Measurements from ENCODE around the gene STK40. TPM values are rescaled to one million over a fixed set of nuclear protein-coding genes. Genes with fewer than 3 reads are reported as not detected.

Gene STK40
- total and polyA plus RNA-seq, 2 experiments from 2014 or later, result 8.1 to 20.2 TPM

DNA sequence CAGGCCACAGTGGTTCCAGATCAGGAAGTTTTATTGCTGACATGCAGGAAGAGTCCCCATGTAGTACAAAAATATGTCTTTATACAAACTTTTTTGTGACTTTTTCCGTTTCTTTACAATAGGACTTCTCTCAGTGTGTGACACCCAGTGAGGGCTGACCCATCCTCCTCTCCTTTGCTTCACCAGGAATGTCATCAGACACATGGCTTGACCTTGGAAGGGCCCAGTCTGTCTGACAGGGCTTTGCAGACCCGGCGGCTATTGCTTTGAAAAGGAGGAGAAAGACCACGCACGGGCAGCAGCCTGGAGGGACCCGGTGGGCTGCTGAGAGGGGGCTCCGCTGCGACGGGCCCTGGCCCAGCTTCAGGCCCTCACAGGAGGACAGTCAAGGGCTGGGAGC, 46.1 kb downstream of the STK40 start:
- H3K27me3 ChIP-seq (ENCODE audit: insufficient read depth), result no peaks in the 10 kb centered on the region
- 0 out of 2 replicates have a peak, but pooled peaks cover 4% of the 10 kb centered on the region for H3F3A ChIP-seq (replicated peaks; ENCODE audit: low read depth)
- no peaks in the 10 kb centered on the region for H3K9me3 Mint-ChIP-seq

DNA sequence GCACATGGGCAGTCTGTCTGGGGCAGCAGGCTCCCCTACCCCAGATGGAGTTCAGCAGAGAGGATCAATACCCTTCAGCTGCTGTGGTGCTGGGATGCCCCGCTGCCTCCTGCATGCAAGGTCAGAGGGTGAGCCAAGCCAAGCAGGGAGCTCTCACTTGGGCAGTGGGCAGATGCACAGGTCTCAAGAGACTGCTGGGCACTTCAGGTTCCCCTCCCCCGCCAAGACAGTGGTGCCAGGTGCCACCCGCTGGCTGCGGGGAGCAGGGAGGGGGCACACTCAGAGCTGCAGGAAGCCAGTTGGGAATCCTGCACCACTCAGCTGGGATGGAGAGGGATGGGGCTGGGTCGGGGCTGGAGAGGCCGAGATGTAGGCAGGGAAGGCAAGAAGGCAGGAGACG, 46.5 kb downstream of the STK40 start:
- Histone ChIP-seq H3K4me3 (no peak overlapping the region), H3K4me2 (no peak overlapping the region), H3F3A (replicated peaks; ENCODE audit: low read depth) (0 out of 2 replicates have a peak, but pooled peaks cover 4% of the 10 kb centered on the region), H3K27ac (ENCODE audit: low read depth) (no peak overlapping the region), H3K4me1 (ENCODE audit: insufficient read depth) (no peaks in the 10 kb centered on the region), H3K27me3 (ENCODE audit: insufficient read depth) (no peaks in the 10 kb centered on the region), H3K9me2 (ENCODE audit: insufficient read depth) (no peaks in the 10 kb centered on the region), H3K36me3 (ENCODE audit: insufficient read depth) (no peaks in the 10 kb centered on the region), H4K20me1 (replicated peaks; ENCODE audit: insufficient read depth) (no peaks in the 10 kb centered on the region), H2AFZ (no peak overlapping the region), H3K79me2 (replicated peaks; ENCODE audit: insufficient read depth) (no peaks in the 10 kb centered on the region)
- Mint-ChIP-seq H3K4me3 (no peak overlapping the region), H3K36me3 (ENCODE audit: low read depth) (peaks cover 8% of the 10 kb centered on the region; the same call in 1 of the 3 replicates), H3K4me1 (peaks cover 3% of the 10 kb centered on the region; the same call in 1 of the 3 replicates), H3K27me3 (ENCODE audit: insufficient read depth, low read depth, poor library complexity) (peaks cover 10% of the 10 kb centered on the region), H3K27ac (no peak overlapping the region), H3K9me3 (no peaks in the 10 kb centered on the region)
- ATAC-seq (no peak), DNase-seq (ENCODE audit: low spot score) (no peak)
- no peak for TF ChIP-seq ZNF331 (CRISPR knock-in tag; IDR thresholded peaks at IDR 0.05; ENCODE audit: low read depth)
- TF ChIP-seq EZH2phosphoT487 (IDR thresholded peaks at IDR 0.05; ENCODE audit: unreplicated experiment), result no peak
- TF ChIP-seq EZH2 (IDR thresholded peaks at IDR 0.05; ENCODE audit: low read depth, unreplicated experiment), result no peak
- no peak for TF ChIP-seq JUNB (IDR thresholded peaks at IDR 0.05; ENCODE audit: unreplicated experiment)
- no peak for TF ChIP-seq REST (IDR thresholded peaks at IDR 0.05; ENCODE audit: unreplicated experiment)
- TF ChIP-seq ETS1 (IDR thresholded peaks at IDR 0.05), result no peak
- TF ChIP-seq ZNF114 (CRISPR knock-in tag; IDR thresholded peaks at IDR 0.05), result no peak
- TF ChIP-seq NANOG (IDR thresholded peaks at IDR 0.05; ENCODE audit: borderline replicate concordance), result no peak
- TF ChIP-seq POLR2AphosphoS5 (IDR thresholded peaks at IDR 0.05; ENCODE audit: low read depth), result no peak
- TF ChIP-seq, protein P1, sequence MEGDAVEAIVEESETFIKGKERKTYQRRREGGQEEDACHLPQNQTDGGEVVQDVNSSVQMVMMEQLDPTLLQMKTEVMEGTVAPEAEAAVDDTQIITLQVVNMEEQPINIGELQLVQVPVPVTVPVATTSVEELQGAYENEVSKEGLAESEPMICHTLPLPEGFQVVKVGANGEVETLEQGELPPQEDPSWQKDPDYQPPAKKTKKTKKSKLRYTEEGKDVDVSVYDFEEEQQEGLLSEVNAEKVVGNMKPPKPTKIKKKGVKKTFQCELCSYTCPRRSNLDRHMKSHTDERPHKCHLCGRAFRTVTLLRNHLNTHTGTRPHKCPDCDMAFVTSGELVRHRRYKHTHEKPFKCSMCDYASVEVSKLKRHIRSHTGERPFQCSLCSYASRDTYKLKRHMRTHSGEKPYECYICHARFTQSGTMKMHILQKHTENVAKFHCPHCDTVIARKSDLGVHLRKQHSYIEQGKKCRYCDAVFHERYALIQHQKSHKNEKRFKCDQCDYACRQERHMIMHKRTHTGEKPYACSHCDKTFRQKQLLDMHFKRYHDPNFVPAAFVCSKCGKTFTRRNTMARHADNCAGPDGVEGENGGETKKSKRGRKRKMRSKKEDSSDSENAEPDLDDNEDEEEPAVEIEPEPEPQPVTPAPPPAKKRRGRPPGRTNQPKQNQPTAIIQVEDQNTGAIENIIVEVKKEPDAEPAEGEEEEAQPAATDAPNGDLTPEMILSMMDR (conservative IDR thresholded peaks at IDR 0.05; ENCODE audit: low read depth in 2 of 2), result no peak

More for the DNA sequence above, 46.1 kb downstream of the STK40 start:
- H2AFZ ChIP-seq, result no peak overlapping the region
- H3K9me2 ChIP-seq (ENCODE audit: insufficient read depth), result no peaks in the 10 kb centered on the region
- no peak overlapping the region for H3K4me3 ChIP-seq
- no peaks in the 10 kb centered on the region for H3K79me2 ChIP-seq (replicated peaks; ENCODE audit: insufficient read depth)
- H3K36me3 ChIP-seq (ENCODE audit: insufficient read depth), result no peaks in the 10 kb centered on the region
- H3K4me2 ChIP-seq, result no peak overlapping the region
- no peaks in the 10 kb centered on the region for H4K20me1 ChIP-seq (replicated peaks; ENCODE audit: insufficient read depth)
- no peak for DNase-seq (ENCODE audit: low spot score)
- no peak overlapping the region for H3K27ac ChIP-seq (ENCODE audit: low read depth)
- no peak for TF ChIP-seq STAT1 (IDR thresholded peaks at IDR 0.05; ENCODE audit: unreplicated experiment)
- TF ChIP-seq, protein P1 (conservative IDR thresholded peaks at IDR 0.05; ENCODE audit: low read depth in 2 of 2), result no peak
- no peak for TF ChIP-seq ZNF331 (CRISPR knock-in tag; IDR thresholded peaks at IDR 0.05; ENCODE audit: low read depth)
- TF ChIP-seq EZH2 (IDR thresholded peaks at IDR 0.05; ENCODE audit: low read depth, unreplicated experiment), result no peak
- TF ChIP-seq EZH2phosphoT487 (IDR thresholded peaks at IDR 0.05; ENCODE audit: unreplicated experiment), result no peak
- peaks cover 3% of the 10 kb centered on the region; the same call in 1 of the 3 replicates for H3K4me1 Mint-ChIP-seq
- ATAC-seq, result no peak
- H3K4me3 Mint-ChIP-seq, result no peak overlapping the region
- H3K4me1 ChIP-seq (ENCODE audit: insufficient read depth), result no peaks in the 10 kb centered on the region
- peaks cover 10% of the 10 kb centered on the region for H3K27me3 Mint-ChIP-seq (ENCODE audit: insufficient read depth, low read depth, poor library complexity)
- H3K27ac Mint-ChIP-seq, result no peak overlapping the region
- peaks cover 12% of the 10 kb centered on the region for H3K36me3 Mint-ChIP-seq (ENCODE audit: low read depth)
